HepG2 (cell line): Measurements from ENCODE around the gene ERMARD. TPM values are rescaled to one million over a fixed set of nuclear protein-coding genes. Genes with fewer than 3 reads are reported as not detected.
A peak's percentile ranks its signal among the peaks of the same experiment; 100 is the strongest.

ENCODE experiments used
- ARNTL ChIP-seq: sonication (generic); formaldehyde crosslinking; IDR thresholded peaks from 2 replicates; pipeline ENCODE4 v1.4.0; 2020; ENCODE audit warnings: mild to moderate bottlenecking, missing genetic modification reagents
- CEBPG ChIP-seq: IDR thresholded peaks from 2 replicates; pipeline ENCODE4 v1.6.1; 2016
- CHD4 ChIP-seq: fragments of 200-600 bp; sonication (generic); IDR thresholded peaks from 2 replicates; pipeline ENCODE4 v1.7.0; 2017; ENCODE audit warnings: mild to moderate bottlenecking, low read length, borderline replicate concordance
- DMAP1 ChIP-seq: IDR thresholded peaks from 2 replicates; pipeline ENCODE4 v1.6.1; 2016
- FOXC1 ChIP-seq: sonication (generic); formaldehyde crosslinking; IDR thresholded peaks from 2 replicates; pipeline ENCODE4 v1.8.0; 2022; ENCODE audit warnings: mild to moderate bottlenecking, missing genetic modification reagents, borderline replicate concordance
- GPN1 ChIP-seq: sonication (generic); formaldehyde crosslinking; IDR thresholded peaks from 2 replicates; pipeline ENCODE4 v1.5.1; 2020; ENCODE audit warnings: missing genetic modification reagents, borderline replicate concordance
- HOXD1 ChIP-seq: sonication (generic); formaldehyde crosslinking; IDR thresholded peaks from 2 replicates; pipeline ENCODE4 v1.5.0; 2020; ENCODE audit warnings: missing genetic modification reagents
- MIER3 ChIP-seq: IDR thresholded peaks from 2 replicates; pipeline ENCODE4 v1.6.1; 2016; ENCODE audit warnings: missing compliant biosample characterization, borderline replicate concordance
- NFYB ChIP-seq: sonication (generic); formaldehyde crosslinking; IDR thresholded peaks from 2 replicates; pipeline ENCODE4 v1.4.0; 2020; ENCODE audit warnings: missing genetic modification reagents
- NKX3-1 ChIP-seq: sonication (generic); formaldehyde crosslinking; IDR thresholded peaks from 2 replicates; pipeline ENCODE4 v1.5.0; 2020; ENCODE audit warnings: missing genetic modification reagents
- REL ChIP-seq: sonication (generic); formaldehyde crosslinking; conservative IDR thresholded peaks from 2 replicates; pipeline ENCODE4 v1.8.0; 2022; ENCODE audit warnings: mild to moderate bottlenecking, missing genetic modification reagents, moderate library complexity
- SKI ChIP-seq: fragments of 450-650 bp; IDR thresholded peaks from one replicate; pipeline ENCODE4 v1.6.1; 2018; ENCODE audit warnings: mild to moderate bottlenecking; ENCODE audit not compliant: partially characterized antibody
- SP140L ChIP-seq: sonication (generic); formaldehyde crosslinking; IDR thresholded peaks from 2 replicates; pipeline ENCODE4 v1.4.0; 2020; ENCODE audit warnings: missing genetic modification reagents, borderline replicate concordance
- TEAD2 ChIP-seq: sonication (generic); formaldehyde crosslinking; IDR thresholded peaks from 2 replicates; pipeline ENCODE4 v1.9.0; 2021; ENCODE audit warnings: missing genetic modification reagents
- THRA ChIP-seq: sonication (generic); formaldehyde crosslinking; IDR thresholded peaks from 2 replicates; pipeline ENCODE4 v1.4.0; 2020; ENCODE audit warnings: missing genetic modification reagents, borderline replicate concordance
- TP53 ChIP-seq: sonication (generic); formaldehyde crosslinking; conservative IDR thresholded peaks from 2 replicates; pipeline ENCODE4 v1.4.0; 2020; ENCODE audit warnings: missing genetic modification reagents
- ZBTB38 ChIP-seq: sonication (generic); formaldehyde crosslinking; IDR thresholded peaks from 2 replicates; pipeline ENCODE4 v1.5.1; 2020; ENCODE audit warnings: mild to moderate bottlenecking, missing genetic modification reagents
- ZNF264 ChIP-seq: sonication (generic); formaldehyde crosslinking; IDR thresholded peaks from 2 replicates; pipeline ENCODE4 v1.4.0; 2020; ENCODE audit warnings: missing genetic modification reagents
- ZNF281 ChIP-seq: sonication (generic); formaldehyde crosslinking; IDR thresholded peaks from 2 replicates; pipeline ENCODE4 v1.4.0; 2020; ENCODE audit warnings: missing genetic modification reagents, borderline replicate concordance
- ZNF317 ChIP-seq: sonication (generic); formaldehyde crosslinking; IDR thresholded peaks from 2 replicates; pipeline ENCODE4 v1.5.0; 2020; ENCODE audit warnings: mild to moderate bottlenecking, missing genetic modification reagents
- ZNF333 ChIP-seq: sonication (generic); formaldehyde crosslinking; IDR thresholded peaks from 2 replicates; pipeline ENCODE4 v1.4.0; 2020; ENCODE audit warnings: mild to moderate bottlenecking, missing genetic modification reagents, borderline replicate concordance
- ZNF776 ChIP-seq: sonication (generic); formaldehyde crosslinking; IDR thresholded peaks from 2 replicates; pipeline ENCODE4 v1.4.0; 2020; ENCODE audit warnings: mild to moderate bottlenecking, missing genetic modification reagents
- ZNF790 ChIP-seq: sonication (generic); formaldehyde crosslinking; IDR thresholded peaks from 2 replicates; pipeline ENCODE4 v1.8.0; 2022; ENCODE audit warnings: missing genetic modification reagents, mild to moderate bottlenecking, borderline replicate concordance
- ZNF850 ChIP-seq: sonication (generic); formaldehyde crosslinking; conservative IDR thresholded peaks from 2 replicates; pipeline ENCODE4 v1.9.0; 2021; ENCODE audit warnings: mild to moderate bottlenecking, missing genetic modification reagents
- polyA plus RNA-seq, 8 experiments: library from polyadenylated mRNA; depleted of rRNA in 3 of 8; stranded (reverse) in 7 of 8; unstranded in 1 of 8; fragments of >200 nt; fragmentation: Illumina TruSeq in 4 of 8; extraction: Trizol in 4 of 8; gene quantifications; 2 replicates each; pipeline versions ENCODE4 v1.2.1 to v1.2.3, GENCODE V29; 2011 to 2016; ENCODE audit warnings: low read depth in 4 of 8, missing spikeins in 1 of 8, mixed read lengths in 1 of 8; ENCODE audit not compliant: insufficient read depth in 1 of 8
- total RNA-seq, 5 experiments: library from RNA; depleted of rRNA; stranded (reverse); fragments of >200 nt; fragmentation: Illumina TruSeq; extraction: Trizol; gene quantifications; 2 replicates each; pipeline ENCODE4 v1.2.3, GENCODE V29; 2016; ENCODE audit warnings: low read depth in 1 of 5
- TF ChIP-seq, protein P1 (sequence below): sonication (generic); formaldehyde crosslinking; IDR thresholded peaks from 2 replicates; pipeline ENCODE4 v1.8.1; 2022; ENCODE audit warnings: low read depth, mild to moderate bottlenecking, missing genetic modification reagents

The ERMARD gene
- total and polyA plus RNA-seq, 2 of the 13 experiments (the other 11 are each of a cell fraction or from before 2014, with no cell fraction given) = 8.8 to 10.7 TPM

DNA sequence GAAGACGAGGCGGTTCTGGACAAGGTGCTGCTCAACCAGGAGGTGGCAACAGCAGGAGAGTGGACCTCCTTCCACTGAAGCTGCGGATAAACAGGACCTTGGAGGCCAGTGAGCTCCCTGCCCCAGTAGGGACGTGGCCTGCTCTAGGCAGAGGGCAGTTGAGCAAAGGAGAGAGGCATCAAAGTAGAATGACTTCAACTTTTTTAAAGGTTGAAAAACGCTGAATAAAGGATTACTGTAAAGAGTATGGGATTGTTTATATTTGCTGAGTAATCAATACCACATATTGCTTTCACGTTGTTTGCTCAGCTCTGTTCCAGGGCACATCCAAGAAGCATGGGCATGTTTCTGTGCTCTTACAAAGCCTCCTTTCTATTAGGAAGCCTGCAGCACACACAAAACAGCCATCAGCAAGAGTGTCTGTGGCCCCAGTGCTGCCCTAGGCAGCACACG lies 48.1 kb downstream of the ERMARD start (continued):
- no peak for TF ChIP-seq SP140L (CRISPR knock-in tag)
- TF ChIP-seq ZNF333 (CRISPR knock-in tag) = no peak
- peak; percentile 38; the same call in 1 of the 2 replicates for TF ChIP-seq FOXC1 (CRISPR knock-in tag)
- peak; percentile 45; the same call in 1 of the 2 replicates for TF ChIP-seq ZNF264
- peak; percentile 56; the same call in 1 of the 2 replicates for TF ChIP-seq DMAP1 (CRISPR knock-in tag)
- TF ChIP-seq ZNF281 (CRISPR knock-in tag) = peak; percentile 5; the same call in 1 of the 2 replicates
- peak; percentile 82 for TF ChIP-seq THRA (CRISPR knock-in tag)
- peak; percentile 43 for TF ChIP-seq CEBPG (CRISPR knock-in tag)
- 0 out of 2 replicates have a peak, but pooled peaks have one; percentile 40 for TF ChIP-seq TP53 (CRISPR knock-in tag)
- no peak for TF ChIP-seq GPN1 (CRISPR knock-in tag)
- TF ChIP-seq SKI = peak; percentile 23
- TF ChIP-seq MIER3 = peak; percentile 55; the same call in 1 of the 2 replicates
- TF ChIP-seq, protein P1, sequence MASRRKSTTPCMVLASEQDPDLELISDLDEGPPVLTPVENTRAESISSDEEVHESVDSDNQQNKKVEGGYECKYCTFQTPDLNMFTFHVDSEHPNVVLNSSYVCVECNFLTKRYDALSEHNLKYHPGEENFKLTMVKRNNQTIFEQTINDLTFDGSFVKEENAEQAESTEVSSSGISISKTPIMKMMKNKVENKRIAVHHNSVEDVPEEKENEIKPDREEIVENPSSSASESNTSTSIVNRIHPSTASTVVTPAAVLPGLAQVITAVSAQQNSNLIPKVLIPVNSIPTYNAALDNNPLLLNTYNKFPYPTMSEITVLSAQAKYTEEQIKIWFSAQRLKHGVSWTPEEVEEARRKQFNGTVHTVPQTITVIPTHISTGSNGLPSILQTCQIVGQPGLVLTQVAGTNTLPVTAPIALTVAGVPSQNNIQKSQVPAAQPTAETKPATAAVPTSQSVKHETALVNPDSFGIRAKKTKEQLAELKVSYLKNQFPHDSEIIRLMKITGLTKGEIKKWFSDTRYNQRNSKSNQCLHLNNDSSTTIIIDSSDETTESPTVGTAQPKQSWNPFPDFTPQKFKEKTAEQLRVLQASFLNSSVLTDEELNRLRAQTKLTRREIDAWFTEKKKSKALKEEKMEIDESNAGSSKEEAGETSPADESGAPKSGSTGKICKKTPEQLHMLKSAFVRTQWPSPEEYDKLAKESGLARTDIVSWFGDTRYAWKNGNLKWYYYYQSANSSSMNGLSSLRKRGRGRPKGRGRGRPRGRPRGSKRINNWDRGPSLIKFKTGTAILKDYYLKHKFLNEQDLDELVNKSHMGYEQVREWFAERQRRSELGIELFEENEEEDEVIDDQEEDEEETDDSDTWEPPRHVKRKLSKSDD (CRISPR knock-in tag) = no peak
- TF ChIP-seq ZNF850 (CRISPR knock-in tag) = no peak
- 0 out of 2 replicates have a peak, but pooled peaks have one; percentile 7 for TF ChIP-seq ZBTB38 (CRISPR knock-in tag)
- TF ChIP-seq ZNF776 (CRISPR knock-in tag) = no peak
- TF ChIP-seq HOXD1 (CRISPR knock-in tag) = 0 out of 2 replicates have a peak, but pooled peaks have one; percentile 6
- TF ChIP-seq CHD4 = no peak
- peak; percentile 54; the same call in 1 of the 2 replicates for TF ChIP-seq ZNF317 (CRISPR knock-in tag)
- no peak for TF ChIP-seq ZNF790 (CRISPR knock-in tag)
- TF ChIP-seq NKX3-1 (CRISPR knock-in tag) = 0 out of 2 replicates have a peak, but pooled peaks have one; percentile 36
- peak; percentile 68 for TF ChIP-seq ARNTL (CRISPR knock-in tag)
- TF ChIP-seq REL = no peak
- no peak for TF ChIP-seq TEAD2 (CRISPR knock-in tag)
- TF ChIP-seq NFYB = no peak; the same call in 1 of the 2 replicates
